ENCODE data around the gene ATP6V0D1. TPM values are rescaled to one million over a fixed set of nuclear protein-coding genes. Genes with fewer than 3 reads are reported as not detected.
A peak's percentile ranks its signal among the peaks of the same experiment; 100 is the strongest.

Gene ATP6V0D1
- total RNA-seq, 1 experiment from 2014 or later: 50.5 TPM

DNA sequence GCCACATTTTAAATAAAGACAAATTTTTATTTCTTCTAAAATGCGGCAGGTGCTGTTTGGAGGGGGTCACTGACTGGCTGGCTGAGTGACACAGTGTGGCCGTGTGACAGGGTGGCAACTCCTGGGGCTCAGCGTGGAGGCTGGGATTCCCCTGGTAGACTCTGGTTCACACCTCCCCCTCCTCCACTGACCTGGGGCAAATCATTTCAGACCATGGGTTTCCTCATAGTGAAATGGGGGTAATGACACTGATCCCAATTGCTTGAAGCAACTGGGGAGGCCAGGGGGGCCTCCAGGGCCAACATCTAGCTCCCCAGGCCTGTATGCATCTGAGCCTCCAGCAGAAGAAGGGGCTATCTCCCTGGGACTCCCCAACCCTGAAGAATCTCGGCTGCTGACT lies 43.4 kb downstream of the ATP6V0D1 start:
- CTCF ChIA-PET: no interaction called here
- no peak for DNase-seq (ENCODE audit: unreplicated experiment)
- Mint-ChIP-seq H3K27ac (ENCODE audit: low read depth, unreplicated experiment) (peak overlapping the region; percentile 61), H3K9me3 (ENCODE audit: unreplicated experiment) (no peaks in the 10 kb centered on the region), H3K36me3 (ENCODE audit: insufficient read depth, unreplicated experiment) (peaks cover 34% of the 10 kb centered on the region), H3K27me3 (ENCODE audit: insufficient read depth, unreplicated experiment) (no peaks in the 10 kb centered on the region), H3K4me3 (ENCODE audit: unreplicated experiment) (no peak overlapping the region), H3K4me1 (ENCODE audit: insufficient read depth, unreplicated experiment) (peaks cover 20% of the 10 kb centered on the region)
- intact Hi-C loops (cut with micrococcal nuclease): no loop called here
- TF ChIP-seq, protein P1, sequence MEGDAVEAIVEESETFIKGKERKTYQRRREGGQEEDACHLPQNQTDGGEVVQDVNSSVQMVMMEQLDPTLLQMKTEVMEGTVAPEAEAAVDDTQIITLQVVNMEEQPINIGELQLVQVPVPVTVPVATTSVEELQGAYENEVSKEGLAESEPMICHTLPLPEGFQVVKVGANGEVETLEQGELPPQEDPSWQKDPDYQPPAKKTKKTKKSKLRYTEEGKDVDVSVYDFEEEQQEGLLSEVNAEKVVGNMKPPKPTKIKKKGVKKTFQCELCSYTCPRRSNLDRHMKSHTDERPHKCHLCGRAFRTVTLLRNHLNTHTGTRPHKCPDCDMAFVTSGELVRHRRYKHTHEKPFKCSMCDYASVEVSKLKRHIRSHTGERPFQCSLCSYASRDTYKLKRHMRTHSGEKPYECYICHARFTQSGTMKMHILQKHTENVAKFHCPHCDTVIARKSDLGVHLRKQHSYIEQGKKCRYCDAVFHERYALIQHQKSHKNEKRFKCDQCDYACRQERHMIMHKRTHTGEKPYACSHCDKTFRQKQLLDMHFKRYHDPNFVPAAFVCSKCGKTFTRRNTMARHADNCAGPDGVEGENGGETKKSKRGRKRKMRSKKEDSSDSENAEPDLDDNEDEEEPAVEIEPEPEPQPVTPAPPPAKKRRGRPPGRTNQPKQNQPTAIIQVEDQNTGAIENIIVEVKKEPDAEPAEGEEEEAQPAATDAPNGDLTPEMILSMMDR (IDR thresholded peaks at IDR 0.05; ENCODE audit: unreplicated experiment): no peak
- POLR2A ChIA-PET: no interaction called here
- BruUV-seq (replicated peaks): no TSS peak

DNA sequence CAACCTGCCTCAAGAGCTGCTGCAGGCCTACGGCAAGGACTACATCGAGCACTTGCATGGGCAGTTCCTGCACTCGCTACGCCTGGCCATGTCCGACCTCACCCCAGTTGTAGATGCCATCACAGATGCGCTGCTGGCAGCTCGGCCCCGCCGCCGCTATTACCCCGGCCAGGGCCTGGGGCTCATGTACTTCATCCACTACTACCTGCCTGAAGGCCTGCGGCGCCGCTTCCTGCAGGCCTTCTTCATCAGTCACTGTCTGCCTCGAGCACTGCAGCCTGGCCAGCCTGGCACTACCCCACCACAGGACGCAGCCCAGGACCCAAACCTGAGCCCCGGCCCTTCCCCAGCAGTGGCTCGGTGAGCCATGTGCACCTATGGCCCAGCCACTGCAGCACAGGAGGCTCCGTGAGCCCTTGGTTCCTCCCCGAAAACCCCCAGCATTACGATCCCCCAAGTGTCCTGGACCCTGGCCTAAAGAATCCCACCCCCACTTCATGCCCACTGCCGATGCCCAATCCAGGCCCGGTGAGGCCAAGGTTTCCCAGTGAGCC lies 44.2 kb downstream of the ATP6V0D1 start:
- ChIA-PET POLR2A (interaction anchor here (1.1 to 1.6 kb wide), 2 partner anchors 29 to 190 kb away, joined by 3 to 6 read pairs; partner anchors contain the start of gene FHOD1), CTCF (no interaction called here)
- intact Hi-C loops (cut with micrococcal nuclease): no loop called here
- no TSS peak for BruUV-seq (replicated peaks)
- Mint-ChIP-seq H3K27me3 (ENCODE audit: insufficient read depth, unreplicated experiment) (no peaks in the 10 kb centered on the region), H3K9me3 (ENCODE audit: unreplicated experiment) (no peaks in the 10 kb centered on the region), H3K4me3 (ENCODE audit: unreplicated experiment) (no peak overlapping the region), H3K36me3 (ENCODE audit: insufficient read depth, unreplicated experiment) (peaks cover 34% of the 10 kb centered on the region), H3K27ac (ENCODE audit: low read depth, unreplicated experiment) (no peak overlapping the region), H3K4me1 (ENCODE audit: insufficient read depth, unreplicated experiment) (peaks cover 14% of the 10 kb centered on the region)
- no peak for DNase-seq (ENCODE audit: unreplicated experiment)
- TF ChIP-seq, protein P1 (IDR thresholded peaks at IDR 0.05; ENCODE audit: unreplicated experiment): no peak

DNA sequence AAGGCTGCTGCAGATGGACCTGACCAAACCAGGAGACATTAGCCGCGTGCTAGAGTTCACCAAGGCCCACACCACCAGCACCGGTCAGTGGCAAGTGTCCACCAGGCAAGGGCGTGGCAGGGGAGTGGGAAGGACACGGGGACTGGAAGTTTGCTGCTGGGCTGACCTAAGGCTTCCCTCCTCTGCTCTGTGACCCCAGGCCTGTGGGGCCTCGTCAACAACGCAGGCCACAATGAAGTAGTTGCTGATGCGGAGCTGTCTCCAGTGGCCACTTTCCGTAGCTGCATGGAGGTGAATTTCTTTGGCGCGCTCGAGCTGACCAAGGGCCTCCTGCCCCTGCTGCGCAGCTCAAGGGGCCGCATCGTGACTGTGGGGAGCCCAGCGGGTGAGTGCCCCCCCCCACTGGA lies 45.2 kb downstream of the ATP6V0D1 start:
- no peak overlapping the region for H3K27ac Mint-ChIP-seq (ENCODE audit: low read depth, unreplicated experiment)
- intact Hi-C loops (cut with micrococcal nuclease): no loop called here
- peaks cover 6% of the 10 kb centered on the region for H3K4me1 Mint-ChIP-seq (ENCODE audit: insufficient read depth, unreplicated experiment)
- peaks cover 34% of the 10 kb centered on the region for H3K36me3 Mint-ChIP-seq (ENCODE audit: insufficient read depth, unreplicated experiment)
- DNase-seq (ENCODE audit: unreplicated experiment): no peak
- no peaks in the 10 kb centered on the region for H3K27me3 Mint-ChIP-seq (ENCODE audit: insufficient read depth, unreplicated experiment)
- ChIA-PET POLR2A (interaction anchor here (1.1 to 1.6 kb wide), 2 partner anchors 30 to 189 kb away, joined by 3 to 6 read pairs; partner anchors contain the start of gene FHOD1), CTCF (interaction anchor here (1.0 kb wide), 1 partner anchor 23 kb away, joined by 6 read pairs; no protein-coding TSS in a partner anchor)
- H3K4me3 Mint-ChIP-seq (ENCODE audit: unreplicated experiment): no peak overlapping the region
- BruUV-seq (replicated peaks): no TSS peak
- no peaks in the 10 kb centered on the region for H3K9me3 Mint-ChIP-seq (ENCODE audit: unreplicated experiment)
- TF ChIP-seq, protein P1 (IDR thresholded peaks at IDR 0.05; ENCODE audit: unreplicated experiment): no peak

DNA sequence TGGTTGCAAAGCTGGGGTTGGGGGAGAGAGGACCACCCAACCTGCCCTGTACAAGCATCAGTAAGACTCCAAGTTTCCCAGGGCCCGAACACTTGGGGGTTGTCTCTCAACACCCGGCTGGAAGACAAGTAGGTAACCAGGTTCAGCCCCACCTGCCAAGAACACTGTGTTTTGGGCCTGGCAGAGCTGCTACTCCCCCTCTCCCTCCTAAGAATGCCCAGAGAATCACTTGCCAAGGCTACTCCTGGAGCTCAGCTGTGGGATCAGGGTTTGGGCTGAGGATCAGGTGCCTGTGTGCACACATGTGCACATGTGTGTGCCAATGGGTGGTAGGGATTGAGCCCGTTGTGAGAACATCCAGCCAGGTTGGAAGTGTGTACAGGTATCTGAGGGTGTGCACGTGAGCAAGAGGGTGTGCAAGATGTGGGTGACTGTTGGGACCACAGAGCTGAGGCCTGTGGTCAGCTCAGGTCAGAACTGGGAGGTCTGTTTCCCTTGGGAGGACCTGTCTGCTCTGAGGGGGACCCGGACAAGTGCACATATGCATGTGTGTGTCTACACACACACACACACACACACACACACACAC lies 47.7 kb downstream of the ATP6V0D1 start:
- Mint-ChIP-seq H3K4me1 (ENCODE audit: insufficient read depth, unreplicated experiment) (peaks cover 14% of the 10 kb centered on the region), H3K27me3 (ENCODE audit: insufficient read depth, unreplicated experiment) (no peaks in the 10 kb centered on the region), H3K9me3 (ENCODE audit: unreplicated experiment) (no peaks in the 10 kb centered on the region), H3K27ac (ENCODE audit: low read depth, unreplicated experiment) (no peak overlapping the region), H3K4me3 (ENCODE audit: unreplicated experiment) (no peak overlapping the region), H3K36me3 (ENCODE audit: insufficient read depth, unreplicated experiment) (peaks cover 18% of the 10 kb centered on the region)
- TF ChIP-seq, protein P1 (IDR thresholded peaks at IDR 0.05; ENCODE audit: unreplicated experiment): no peak
- ChIA-PET CTCF (interaction anchor here (1.2 to 2.4 kb wide), 2 partner anchors 17 to 173 kb away, joined by 4 to 11 read pairs; no protein-coding TSS in a partner anchor), POLR2A (no interaction called here)
- intact Hi-C loops (cut with micrococcal nuclease): no loop called here
- no peak for DNase-seq (ENCODE audit: unreplicated experiment)
- no TSS peak for BruUV-seq (replicated peaks)
